WTC11 (cell line): ENCODE data around the gene SLC2A14. TPM values are rescaled to one million over a fixed set of nuclear protein-coding genes. Genes with fewer than 3 reads are reported as not detected.

Source experiments
- ATAC-seq: fragments of 200-7000 bp; cut with Tn5 transposase; 2 replicates; pipeline ENCODE4 v1.10.0; 2021; ENCODE audit warnings: mild to moderate bottlenecking, moderate library complexity
- CTCF ChIA-PET: fragments of 300-600 bp; sonication (Branson Sonifier 250); formaldehyde crosslinking; loops from one replicate; lab custom pipeline; 2021; ENCODE audit warnings: antibody characterized with exemption; lab: Charles Lee
- POLR2A ChIA-PET: fragments of 350-600 bp; sonication (Branson Sonifier 250); formaldehyde crosslinking; loops from one replicate; lab custom pipeline; 2021; ENCODE audit warnings: antibody characterized with exemption; lab: Charles Lee
- DNase-seq: peaks from one replicate; pipeline ENCODE4 v3.0.0; 2021; ENCODE audit warnings: low spot score
- H3K27ac Mint-ChIP-seq: 2 replicates; pipeline ENCODE4 v1.8.0; 2021; ENCODE audit warnings: mixed read lengths
- H3K27me3 Mint-ChIP-seq: 2 replicates; pipeline ENCODE4 v1.8.0; 2021; ENCODE audit warnings: low read depth, mild to moderate bottlenecking, moderate library complexity, mixed read lengths
- H3K36me3 Mint-ChIP-seq: 2 replicates; pipeline ENCODE4 v1.8.0; 2021; ENCODE audit warnings: mixed read lengths
- H3K4me1 Mint-ChIP-seq: 2 replicates; pipeline ENCODE4 v1.8.0; 2022; ENCODE audit warnings: mixed read lengths
- H3K4me3 Mint-ChIP-seq: 2 replicates; pipeline ENCODE4 v1.8.0; 2021; ENCODE audit warnings: mild to moderate bottlenecking, moderate library complexity, mixed read lengths
- H3K9me3 Mint-ChIP-seq: 2 replicates; pipeline ENCODE4 v1.8.0; 2021; ENCODE audit warnings: mixed read lengths
- ATF2 ChIP-seq: sonication (generic); formaldehyde crosslinking; IDR thresholded peaks from 2 replicates; pipeline ENCODE4 v1.8.1; 2022; ENCODE audit warnings: low read depth, missing genetic modification reagents, borderline replicate concordance
- CREM ChIP-seq: sonication (generic); formaldehyde crosslinking; IDR thresholded peaks from 2 replicates; pipeline ENCODE4 v1.8.1; 2022; ENCODE audit warnings: mild to moderate bottlenecking, missing genetic modification reagents, moderate library complexity
- EMX1 ChIP-seq: fragments of 250-450 bp; sonication (Bioruptor Pico); IDR thresholded peaks from 2 replicates; pipeline ENCODE4 v1.8.0; 2021; ENCODE audit warnings: mild to moderate bottlenecking
- FOXK1 ChIP-seq: sonication (generic); formaldehyde crosslinking; IDR thresholded peaks from 2 replicates; pipeline ENCODE4 v1.8.0; 2022; ENCODE audit warnings: mild to moderate bottlenecking, moderate library complexity, missing genetic modification reagents
- FOXP1 ChIP-seq: sonication (generic); formaldehyde crosslinking; IDR thresholded peaks from 2 replicates; pipeline ENCODE4 v1.8.0; 2022; ENCODE audit warnings: missing genetic modification reagents, mild to moderate bottlenecking, moderate library complexity, borderline replicate concordance
- MYBL2 ChIP-seq: sonication (generic); formaldehyde crosslinking; IDR thresholded peaks from 2 replicates; pipeline ENCODE4 v1.8.1; 2023; ENCODE audit warnings: mild to moderate bottlenecking, moderate library complexity, missing genetic modification reagents
- NFE2L1 ChIP-seq: sonication (generic); formaldehyde crosslinking; IDR thresholded peaks from 2 replicates; pipeline ENCODE4 v1.8.1; 2023; ENCODE audit warnings: missing genetic modification reagents
- RORB ChIP-seq: fragments of 250-450 bp; sonication (Bioruptor Pico); IDR thresholded peaks from 2 replicates; pipeline ENCODE4 v1.9.0; 2021; ENCODE audit warnings: mild to moderate bottlenecking
- USF1 ChIP-seq: sonication (generic); formaldehyde crosslinking; IDR thresholded peaks from 2 replicates; pipeline ENCODE4 v1.8.0; 2022; ENCODE audit warnings: mild to moderate bottlenecking, missing genetic modification reagents
- ZNF232 ChIP-seq: sonication (generic); formaldehyde crosslinking; IDR thresholded peaks from 2 replicates; pipeline ENCODE4 v1.8.0; 2022; ENCODE audit warnings: mild to moderate bottlenecking, missing genetic modification reagents
- ZNF396 ChIP-seq: fragments of 250-450 bp; sonication (Bioruptor Pico); IDR thresholded peaks from 2 replicates; pipeline ENCODE4 v1.8.0; 2021; ENCODE audit warnings: mild to moderate bottlenecking, moderate library complexity, borderline replicate concordance
- ZNF532 ChIP-seq: fragments of 250-450 bp; sonication (Bioruptor Pico); IDR thresholded peaks from 2 replicates; pipeline ENCODE4 v1.9.0; 2021; ENCODE audit warnings: mild to moderate bottlenecking, borderline replicate concordance
- ZNF671 ChIP-seq: fragments of 250-450 bp; sonication (Bioruptor Pico); IDR thresholded peaks from 2 replicates; pipeline ENCODE4 v1.8.0; 2021; ENCODE audit warnings: mild to moderate bottlenecking
- total RNA-seq: library from RNA; stranded (reverse); gene quantifications from 3 replicates; pipeline ENCODE4 v1.2.3, GENCODE V29; 2021
- TF ChIP-seq, protein P1 (sequence below): sonication (generic); formaldehyde crosslinking; IDR thresholded peaks from 2 replicates; pipeline ENCODE4 v1.8.1; 2023; ENCODE audit warnings: mild to moderate bottlenecking, missing genetic modification reagents
- TF ChIP-seq, protein P2 (sequence below): sonication (generic); formaldehyde crosslinking; IDR thresholded peaks from 2 replicates; pipeline ENCODE4 v1.8.0; 2023; ENCODE audit warnings: missing genetic modification reagents, mild to moderate bottlenecking, borderline replicate concordance
- TF ChIP-seq, protein P3 (sequence below): fragments of 250-450 bp; sonication (Bioruptor Pico); conservative IDR thresholded peaks from 2 replicates; pipeline ENCODE4 v1.9.0; 2021; ENCODE audit warnings: mild to moderate bottlenecking
- TF ChIP-seq, protein P4 (sequence below): fragments of 250-450 bp; sonication (Bioruptor Pico); IDR thresholded peaks from 2 replicates; pipeline ENCODE4 v1.9.0; 2021; ENCODE audit warnings: mild to moderate bottlenecking
- TF ChIP-seq, protein P5 (sequence below): sonication (generic); formaldehyde crosslinking; conservative IDR thresholded peaks from 2 replicates; pipeline ENCODE4 v1.8.1; 2022; ENCODE audit warnings: mild to moderate bottlenecking, missing genetic modification reagents
- TF ChIP-seq, protein P6 (sequence below): sonication (generic); formaldehyde crosslinking; IDR thresholded peaks from 2 replicates; pipeline ENCODE4 v1.8.1; 2022; ENCODE audit warnings: mild to moderate bottlenecking, moderate library complexity, missing genetic modification reagents

The SLC2A14 gene
- total RNA-seq, 1 experiment from 2014 or later, result 24.4 TPM

DNA sequence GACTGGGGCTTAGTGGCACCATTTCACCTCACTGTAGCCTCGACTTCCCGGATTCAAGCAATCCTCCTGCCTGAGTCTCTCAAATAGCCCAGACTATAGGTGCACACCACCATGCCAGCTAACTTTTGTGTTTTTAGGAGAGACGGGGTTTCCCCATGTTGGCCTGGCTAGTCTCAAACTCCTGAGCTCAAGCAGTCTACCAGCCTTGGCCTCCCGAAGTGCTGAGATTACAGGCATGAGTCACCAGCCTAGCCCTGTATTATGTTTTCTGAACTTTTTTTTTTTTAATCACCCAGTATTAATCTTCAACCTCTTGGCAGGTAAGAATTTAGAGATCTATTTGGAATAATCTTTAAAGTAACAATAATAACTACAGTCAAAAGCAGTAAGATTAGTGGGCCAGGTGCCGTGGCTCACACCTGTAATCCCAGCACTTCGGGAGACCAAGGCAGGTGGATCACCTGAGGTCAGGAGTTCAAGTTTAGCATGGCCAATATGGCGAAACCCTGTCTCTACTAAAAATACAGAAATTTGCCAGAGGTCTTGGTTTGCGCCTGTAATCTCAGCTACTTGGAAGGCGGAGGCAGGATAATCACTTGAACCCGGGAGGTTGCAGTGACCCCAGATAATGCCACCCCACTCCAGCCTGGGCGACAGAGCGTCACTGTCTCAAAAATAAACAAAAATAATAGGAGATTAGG is 74.9 kb downstream of the SLC2A14 start:
- ATAC-seq, result no peak; the same call in 1 of the 2 replicates
- peak overlapping the region; percentile 49 for H3K4me3 Mint-ChIP-seq
- H3K36me3 Mint-ChIP-seq, result peaks cover 70% of the 10 kb centered on the region
- no peaks in the 10 kb centered on the region for H3K9me3 Mint-ChIP-seq
- peaks cover 71% of the 10 kb centered on the region for H3K4me1 Mint-ChIP-seq
- ChIA-PET CTCF (interaction anchor here (0.6 to 2.3 kb wide), 2 partner anchors 108 to 200 kb away, joined by 3 to 11 read pairs; no protein-coding TSS in a partner anchor), POLR2A (interaction anchor here (1.2 to 1.7 kb wide), 3 partner anchors 9 to 162 kb away, joined by 4 to 6 read pairs (median 5); partner anchors contain the start of gene NANOG)
- no peak for DNase-seq
- peak overlapping the region; percentile 99 for H3K27ac Mint-ChIP-seq
- no peaks in the 10 kb centered on the region for H3K27me3 Mint-ChIP-seq
- TF ChIP-seq MYBL2 (CRISPR knock-in tag) (no peak), FOXP1 (CRISPR knock-in tag) (no peak), ATF2 (CRISPR knock-in tag) (no peak), ZNF396 (CRISPR knock-in tag) (no peak), ZNF671 (no peak), ZNF232 (CRISPR knock-in tag) (no peak), EMX1 (CRISPR knock-in tag) (no peak), ZNF532 (CRISPR knock-in tag) (no peak), NFE2L1 (CRISPR knock-in tag) (no peak), FOXK1 (CRISPR knock-in tag) (no peak), CREM (CRISPR knock-in tag) (no peak), RORB (no peak), USF1 (no peak)
- TF ChIP-seq, protein P1, sequence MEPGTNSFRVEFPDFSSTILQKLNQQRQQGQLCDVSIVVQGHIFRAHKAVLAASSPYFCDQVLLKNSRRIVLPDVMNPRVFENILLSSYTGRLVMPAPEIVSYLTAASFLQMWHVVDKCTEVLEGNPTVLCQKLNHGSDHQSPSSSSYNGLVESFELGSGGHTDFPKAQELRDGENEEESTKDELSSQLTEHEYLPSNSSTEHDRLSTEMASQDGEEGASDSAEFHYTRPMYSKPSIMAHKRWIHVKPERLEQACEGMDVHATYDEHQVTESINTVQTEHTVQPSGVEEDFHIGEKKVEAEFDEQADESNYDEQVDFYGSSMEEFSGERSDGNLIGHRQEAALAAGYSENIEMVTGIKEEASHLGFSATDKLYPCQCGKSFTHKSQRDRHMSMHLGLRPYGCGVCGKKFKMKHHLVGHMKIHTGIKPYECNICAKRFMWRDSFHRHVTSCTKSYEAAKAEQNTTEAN (CRISPR knock-in tag), result no peak
- TF ChIP-seq, protein P2, sequence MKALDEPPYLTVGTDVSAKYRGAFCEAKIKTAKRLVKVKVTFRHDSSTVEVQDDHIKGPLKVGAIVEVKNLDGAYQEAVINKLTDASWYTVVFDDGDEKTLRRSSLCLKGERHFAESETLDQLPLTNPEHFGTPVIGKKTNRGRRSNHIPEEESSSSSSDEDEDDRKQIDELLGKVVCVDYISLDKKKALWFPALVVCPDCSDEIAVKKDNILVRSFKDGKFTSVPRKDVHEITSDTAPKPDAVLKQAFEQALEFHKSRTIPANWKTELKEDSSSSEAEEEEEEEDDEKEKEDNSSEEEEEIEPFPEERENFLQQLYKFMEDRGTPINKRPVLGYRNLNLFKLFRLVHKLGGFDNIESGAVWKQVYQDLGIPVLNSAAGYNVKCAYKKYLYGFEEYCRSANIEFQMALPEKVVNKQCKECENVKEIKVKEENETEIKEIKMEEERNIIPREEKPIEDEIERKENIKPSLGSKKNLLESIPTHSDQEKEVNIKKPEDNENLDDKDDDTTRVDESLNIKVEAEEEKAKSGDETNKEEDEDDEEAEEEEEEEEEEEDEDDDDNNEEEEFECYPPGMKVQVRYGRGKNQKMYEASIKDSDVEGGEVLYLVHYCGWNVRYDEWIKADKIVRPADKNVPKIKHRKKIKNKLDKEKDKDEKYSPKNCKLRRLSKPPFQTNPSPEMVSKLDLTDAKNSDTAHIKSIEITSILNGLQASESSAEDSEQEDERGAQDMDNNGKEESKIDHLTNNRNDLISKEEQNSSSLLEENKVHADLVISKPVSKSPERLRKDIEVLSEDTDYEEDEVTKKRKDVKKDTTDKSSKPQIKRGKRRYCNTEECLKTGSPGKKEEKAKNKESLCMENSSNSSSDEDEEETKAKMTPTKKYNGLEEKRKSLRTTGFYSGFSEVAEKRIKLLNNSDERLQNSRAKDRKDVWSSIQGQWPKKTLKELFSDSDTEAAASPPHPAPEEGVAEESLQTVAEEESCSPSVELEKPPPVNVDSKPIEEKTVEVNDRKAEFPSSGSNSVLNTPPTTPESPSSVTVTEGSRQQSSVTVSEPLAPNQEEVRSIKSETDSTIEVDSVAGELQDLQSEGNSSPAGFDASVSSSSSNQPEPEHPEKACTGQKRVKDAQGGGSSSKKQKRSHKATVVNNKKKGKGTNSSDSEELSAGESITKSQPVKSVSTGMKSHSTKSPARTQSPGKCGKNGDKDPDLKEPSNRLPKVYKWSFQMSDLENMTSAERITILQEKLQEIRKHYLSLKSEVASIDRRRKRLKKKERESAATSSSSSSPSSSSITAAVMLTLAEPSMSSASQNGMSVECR (CRISPR knock-in tag), result no peak
- TF ChIP-seq, protein P3, sequence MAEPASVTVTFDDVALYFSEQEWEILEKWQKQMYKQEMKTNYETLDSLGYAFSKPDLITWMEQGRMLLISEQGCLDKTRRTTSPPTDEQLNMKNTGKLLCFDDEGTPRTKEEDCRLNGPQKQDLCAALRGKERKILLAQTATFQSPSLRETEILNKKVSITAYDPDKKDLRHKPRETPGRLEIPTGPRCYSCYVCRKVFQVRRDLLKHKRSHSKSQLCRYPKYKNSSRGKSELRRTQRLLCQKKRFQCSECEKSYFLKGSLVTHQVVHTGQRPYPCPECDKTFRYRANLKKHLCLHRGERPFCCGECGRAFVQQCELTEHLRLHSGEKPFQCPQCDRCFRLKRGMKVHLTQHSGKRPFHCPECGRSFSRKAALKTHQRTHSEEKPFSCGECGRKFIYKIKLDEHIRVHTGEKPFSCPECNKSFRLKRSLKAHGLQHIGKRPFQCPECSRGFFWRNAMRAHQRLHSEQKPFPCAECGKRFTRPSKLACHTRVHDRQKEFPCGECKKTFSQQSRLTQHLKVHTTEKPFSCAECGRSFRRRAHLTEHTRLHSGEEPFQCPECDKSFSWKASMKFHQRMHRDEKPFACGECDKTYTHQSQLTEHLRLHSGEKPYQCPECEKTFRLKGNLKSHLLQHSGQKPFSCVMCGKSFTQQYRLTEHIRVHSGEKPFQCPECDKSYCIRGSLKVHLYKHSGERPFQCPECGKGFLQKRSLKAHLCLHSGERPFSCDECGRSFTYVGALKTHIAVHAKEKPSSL (CRISPR knock-in tag), result no peak
- TF ChIP-seq, protein P4, sequence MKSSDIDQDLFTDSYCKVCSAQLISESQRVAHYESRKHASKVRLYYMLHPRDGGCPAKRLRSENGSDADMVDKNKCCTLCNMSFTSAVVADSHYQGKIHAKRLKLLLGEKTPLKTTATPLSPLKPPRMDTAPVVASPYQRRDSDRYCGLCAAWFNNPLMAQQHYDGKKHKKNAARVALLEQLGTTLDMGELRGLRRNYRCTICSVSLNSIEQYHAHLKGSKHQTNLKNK (CRISPR knock-in tag), result no peak
- TF ChIP-seq, protein P5, sequence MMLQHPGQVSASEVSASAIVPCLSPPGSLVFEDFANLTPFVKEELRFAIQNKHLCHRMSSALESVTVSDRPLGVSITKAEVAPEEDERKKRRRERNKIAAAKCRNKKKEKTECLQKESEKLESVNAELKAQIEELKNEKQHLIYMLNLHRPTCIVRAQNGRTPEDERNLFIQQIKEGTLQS, result no peak
- TF ChIP-seq, protein P6, sequence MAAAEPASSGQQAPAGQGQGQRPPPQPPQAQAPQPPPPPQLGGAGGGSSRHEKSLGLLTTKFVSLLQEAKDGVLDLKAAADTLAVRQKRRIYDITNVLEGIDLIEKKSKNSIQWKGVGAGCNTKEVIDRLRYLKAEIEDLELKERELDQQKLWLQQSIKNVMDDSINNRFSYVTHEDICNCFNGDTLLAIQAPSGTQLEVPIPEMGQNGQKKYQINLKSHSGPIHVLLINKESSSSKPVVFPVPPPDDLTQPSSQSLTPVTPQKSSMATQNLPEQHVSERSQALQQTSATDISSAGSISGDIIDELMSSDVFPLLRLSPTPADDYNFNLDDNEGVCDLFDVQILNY (CRISPR knock-in tag), result no peak
